GM12878 (cell line): Measurements from ENCODE around the gene GSE1. TPM values are rescaled to one million over a fixed set of nuclear protein-coding genes. Genes with fewer than 3 reads are reported as not detected.

Source experiments
- ATAC-seq: fragments of 200-7000 bp; cut with Tn5 transposase; 3 replicates; pipeline ENCODE4 v1.9.1; 2020; ENCODE audit warnings: mild to moderate bottlenecking, moderate library complexity
- BruUV-seq: library from RNA; stranded (reverse); fragments of 400-500 nt; replicated peaks from 2 replicates; lab custom pipeline; 2021; lab: Mats Ljungman, UMichigan
- CTCF ChIA-PET: fragments of 300-600 bp; sonication (Branson Sonifier 250); formaldehyde crosslinking; extraction: SDS; loops from one replicate; lab custom pipeline; 2021; ENCODE audit warnings: inconsistent platforms; lab: Yijun Ruan, JAX
- POLR2A ChIA-PET: fragments of 350-600 bp; formaldehyde crosslinking; extraction: SDS; loops from one replicate; lab custom pipeline; 2021; ENCODE audit warnings: inconsistent platforms; lab: Charles Lee
- RAD21 ChIA-PET: fragments of 300-600 bp; sonication (Branson Sonifier 250); formaldehyde crosslinking; loops from one replicate; lab custom pipeline; 2023; ENCODE audit warnings: antibody characterized with exemption; ENCODE audit not compliant: unreplicated experiment; lab: Charles Lee
- SMC1A ChIA-PET: fragments of 300-600 bp; sonication (Branson Sonifier 250); formaldehyde crosslinking; loops from one replicate; lab custom pipeline; 2023; ENCODE audit not compliant: unreplicated experiment, uncharacterized antibody; lab: Charles Lee
- DNase-seq: peaks from one replicate; pipeline ENCODE4 v3.0.0-alpha.2; 2011; ENCODE audit warnings: low read depth, low spot score
- FAIRE-seq: peaks from 3 replicates; lab custom pipeline; 2011; peaks lifted over from hg19 to GRCh38; lab: Jason Lieb, UNC
- H2AFZ ChIP-seq: 2 replicates; pipeline ENCODE4 v1.6.0; 2011; ENCODE audit warnings: low read depth, low read length, control low read depth; ENCODE audit not compliant: control insufficient read depth
- H3K27ac ChIP-seq: 2 replicates; pipeline ENCODE4 v1.5.1; 2011; ENCODE audit warnings: control low read depth; ENCODE audit not compliant: control insufficient read depth, insufficient read depth
- H3K27me3 ChIP-seq, 2 experiments: replicated peaks in 1 of 2; 2 replicates each; pipeline versions ENCODE4 v1.6.0 to v1.6.1; 2011; ENCODE audit warnings: low read length in 1 of 2; ENCODE audit not compliant: control insufficient read depth in 2 of 2, insufficient read depth in 2 of 2
- H3K36me3 ChIP-seq, 2 experiments: 2 replicates each; pipeline ENCODE4 v1.5.1; 2011; ENCODE audit warnings: low read length in 1 of 2; ENCODE audit not compliant: control insufficient read depth in 2 of 2, insufficient read depth in 2 of 2
- H3K4me1 ChIP-seq: 2 replicates; pipeline ENCODE4 v1.6.1; 2011; ENCODE audit warnings: mild to moderate bottlenecking, low read length, moderate library complexity, mixed read lengths; ENCODE audit not compliant: control insufficient read depth, insufficient read depth
- H3K4me2 ChIP-seq: 2 replicates; pipeline ENCODE4 v1.6.0; 2011; ENCODE audit warnings: control low read depth; ENCODE audit not compliant: control insufficient read depth, insufficient read depth
- H3K4me3 ChIP-seq: fragments of 200-600 bp; sonication (generic); 2 replicates; pipeline ENCODE4 v1.5.1; 2016
- H3K79me2 ChIP-seq: 2 replicates; pipeline ENCODE4 v1.6.0; 2011; ENCODE audit warnings: low read length; ENCODE audit not compliant: control insufficient read depth, insufficient read depth
- H3K9ac ChIP-seq: 2 replicates; pipeline ENCODE4 v1.8.0; 2011; ENCODE audit warnings: low read length, control low read depth, mixed read lengths; ENCODE audit not compliant: control insufficient read depth, insufficient read depth
- H3K9me3 ChIP-seq: replicated peaks from 3 replicates; pipeline ENCODE4 v1.5.1; 2011; ENCODE audit warnings: mild to moderate bottlenecking, low read length; ENCODE audit not compliant: control insufficient read depth, insufficient read depth
- H4K20me1 ChIP-seq: 2 replicates; pipeline ENCODE4 v1.6.0; 2011; ENCODE audit not compliant: control insufficient read depth, insufficient read depth
- ATF3 ChIP-seq: IDR thresholded peaks from 2 replicates; pipeline ENCODE4 v1.6.1; 2011; ENCODE audit warnings: low read depth, mild to moderate bottlenecking, low read length, moderate library complexity, borderline replicate concordance; ENCODE audit errors: extremely low read depth
- CBFB ChIP-seq: IDR thresholded peaks from 2 replicates; pipeline ENCODE4 v1.6.1; 2016; ENCODE audit warnings: antibody characterized with exemption, low read depth
- CBX3 ChIP-seq: fragments of 200-600 bp; sonication (generic); IDR thresholded peaks from 2 replicates; pipeline ENCODE4 v1.6.1; 2016; ENCODE audit warnings: low read depth, borderline replicate concordance
- CEBPB ChIP-seq, 2 experiments: fragments of 150-350 bp in 1 of 2; IDR thresholded peaks; 2 replicates each; pipeline ENCODE4 v1.6.1; 2012 to 2014; ENCODE audit warnings: low read depth in 2 of 2, low read length in 2 of 2, borderline replicate concordance in 1 of 2, inconsistent platforms in 1 of 2
- GABPA ChIP-seq: IDR thresholded peaks from 2 replicates; pipeline ENCODE4 v1.6.1; 2014; ENCODE audit warnings: antibody characterized with exemption, low read depth, mild to moderate bottlenecking, inconsistent platforms
- KDM1A ChIP-seq: fragments of 200-600 bp; sonication (generic); IDR thresholded peaks from 2 replicates; pipeline ENCODE4 v1.6.1; 2016; ENCODE audit warnings: borderline replicate concordance
- NFYA ChIP-seq: IDR thresholded peaks from 2 replicates; pipeline ENCODE4 v1.6.1; 2011; ENCODE audit warnings: low read depth, mild to moderate bottlenecking, low read length, improper control_type of control experiment, borderline replicate concordance
- NFYB ChIP-seq: IDR thresholded peaks from 2 replicates; pipeline ENCODE4 v1.6.1; 2011; ENCODE audit warnings: low read depth, mild to moderate bottlenecking, low read length, improper control_type of control experiment, moderate library complexity; ENCODE audit not compliant: insufficient read depth
- NRF1 ChIP-seq: conservative IDR thresholded peaks from 2 replicates; pipeline ENCODE4 v1.6.1; 2011; ENCODE audit warnings: mild to moderate bottlenecking, low read depth, low read length, improper control_type of control experiment
- POU2F2 ChIP-seq: IDR thresholded peaks from 3 replicates; pipeline ENCODE4 v1.6.1; 2011; ENCODE audit warnings: low read depth, mild to moderate bottlenecking, low read length, borderline replicate concordance
- RAD51 ChIP-seq: fragments of 450-650 bp; IDR thresholded peaks from 2 replicates; pipeline ENCODE4 v1.6.1; 2016; ENCODE audit warnings: moderate library complexity, mild to moderate bottlenecking, inconsistent platforms
- SIX5 ChIP-seq: IDR thresholded peaks from 2 replicates; pipeline ENCODE4 v1.6.1; 2011; ENCODE audit warnings: mild to moderate bottlenecking, low read depth, low read length, moderate library complexity; ENCODE audit not compliant: severe bottlenecking
- SPI1 ChIP-seq: IDR thresholded peaks from 2 replicates; pipeline ENCODE4 v1.6.1; 2011; ENCODE audit warnings: low read depth, mild to moderate bottlenecking, low read length, moderate library complexity, borderline replicate concordance; ENCODE audit not compliant: insufficient read depth
- ZNF384 ChIP-seq: IDR thresholded peaks from 2 replicates; pipeline ENCODE4 v1.6.1; 2012; ENCODE audit warnings: low read depth, mild to moderate bottlenecking, low read length, improper control_type of control experiment, borderline replicate concordance
- ZNF592 ChIP-seq: fragments of 450-650 bp; IDR thresholded peaks from 2 replicates; pipeline ENCODE4 v1.6.1; 2017; ENCODE audit warnings: mild to moderate bottlenecking, moderate library complexity
- WGBS: methylation state at CpG from one replicate; pipeline ENCODE4 v1.1.6; 2016; ENCODE audit warnings: low lambda C conversion rate; ENCODE audit not compliant: insufficient replicate concordance, insufficient coverage; ENCODE audit errors: missing lambda C conversion rate; 5-methylcytosine and 5-hydroxymethylcytosine counted together
- in situ Hi-C: fragments of 300-500 bp; cut with MboI; formaldehyde crosslinking; loops from 9 replicates; pipeline ENCODE4 v1.14.3; 2018; ENCODE audit warnings: mixed read lengths
- intact Hi-C: fragments of 100-400 bp; cut with micrococcal nuclease; formaldehyde crosslinking; loops from one replicate; pipeline ENCODE4 v1.14.2; 2022; ENCODE audit not compliant: unreplicated experiment
- polyA plus RNA-seq, 11 experiments: library from polyadenylated mRNA; depleted of rRNA in 4 of 11; unstranded in 6 of 11; stranded (reverse) in 5 of 11; fragments of >200 nt; fragmentation: Nextera tagmentation in 4 of 11; fragmentation: Illumina TruSeq in 1 of 11; extraction: Ambion mirVana in 4 of 11; extraction: Trizol in 1 of 11; gene quantifications; 1 replicate in 1 of 11; 2 replicates in 10 of 11; pipeline versions ENCODE4 v1.2.1 to v1.2.3, GENCODE V29; 2011 to 2016; ENCODE audit warnings: inconsistent platforms in 2 of 11, missing spikeins in 2 of 11, low read depth in 1 of 11
- total RNA-seq, 4 experiments: library from RNA; depleted of rRNA in 3 of 4; stranded (reverse); fragments of >200 nt in 3 of 4; fragmentation: Illumina TruSeq in 1 of 4; extraction: Trizol in 1 of 4; gene quantifications; 2 replicates each; pipeline versions ENCODE4 v1.2.1 to v1.2.3, GENCODE V29; 2013 to 2021
- TF ChIP-seq, protein P1 (sequence below): IDR thresholded peaks from 2 replicates; pipeline ENCODE4 v1.6.1; 2012; ENCODE audit warnings: low read depth, low read length, improper control_type of control experiment

The GSE1 gene
- total and polyA plus RNA-seq, 10 of the 15 experiments (the other 5 are each of a cell fraction or from before 2014, with no cell fraction given): 4.6 to 58.7 (median 18.2) TPM

GRCh38 chr16:85625053-85625452 is 11.9 kb downstream of the GSE1 start:
- ChIA-PET CTCF (no interaction called here), RAD21 (no interaction called here), SMC1A (no interaction called here), POLR2A (interaction anchor here (0.6 kb wide), 1 partner anchor 108 kb away, joined by 7 read pairs; no protein-coding TSS in a partner anchor)
- Histone ChIP-seq H3K4me3 (no peak overlapping the region), H4K20me1 (peaks cover 7% of the 10 kb centered on the region), H3K9me3 (peaks cover 14% of the 10 kb centered on the region; the same call in 2 of the 3 replicates), H3K79me2 (peaks cover 49% of the 10 kb centered on the region), H3K27ac (no peak overlapping the region), H2AFZ (no peak overlapping the region), H3K4me1 (no peaks in the 10 kb centered on the region), H3K36me3 (peaks cover 3 to 29% of the 10 kb centered on the region in 2 experiments; a peak in 3 of 4 replicates), H3K4me2 (no peak overlapping the region), H3K27me3 (no peaks in the 10 kb centered on the region), H3K9ac (no peak overlapping the region)
- no peak for FAIRE-seq
- ATAC-seq: no peak
- no peak for DNase-seq
- intact Hi-C loops: no loop called here
- in situ Hi-C loops: no loop called here
- BruUV-seq: no TSS peak
- TF ChIP-seq CBFB (no peak), CBX3 (no peak), KDM1A (no peak), SPI1 (no peak), CEBPB (IDR thresholded peaks at IDR 0.05; ENCODE audit: borderline replicate concordance in 1 of 2, low read depth in 2 of 2, low read length in 2 of 2) (no peak), SIX5 (no peak), ATF3 (no peak), ZNF592 (no peak), RAD51 (no peak), POU2F2 (no peak), ZNF384 (no peak), NFYA (no peak), GABPA (no peak), NRF1 (no peak), NFYB (no peak)
- TF ChIP-seq, protein P1, sequence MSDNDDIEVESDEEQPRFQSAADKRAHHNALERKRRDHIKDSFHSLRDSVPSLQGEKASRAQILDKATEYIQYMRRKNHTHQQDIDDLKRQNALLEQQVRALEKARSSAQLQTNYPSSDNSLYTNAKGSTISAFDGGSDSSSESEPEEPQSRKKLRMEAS: no peak
- WGBS: 100% methylated on average over 12 of the region's 27 CpGs
